Body of pancreas (tissue), 4 donors: ENCODE data around the gene PCGF2.

Experiments used
- CTCF ChIP-seq, 7 experiments: fragments of 450-650 bp in 4 of 7; fragments of 200-600 bp in 3 of 7; sonication (generic) in 3 of 7; IDR thresholded peaks; one replicate each; pipeline ENCODE4 v1.5.1; 2016 to 2019; ENCODE audit warnings: antibody characterized with exemption in 7 of 7
- POLR2A ChIP-seq, 3 donors: fragments of 450-650 bp; IDR thresholded peaks; one replicate each; pipeline ENCODE4 v1.6.1; 2016; ENCODE audit warnings: antibody characterized with exemption in 3 of 3, mild to moderate bottlenecking in 2 of 3

DNA sequence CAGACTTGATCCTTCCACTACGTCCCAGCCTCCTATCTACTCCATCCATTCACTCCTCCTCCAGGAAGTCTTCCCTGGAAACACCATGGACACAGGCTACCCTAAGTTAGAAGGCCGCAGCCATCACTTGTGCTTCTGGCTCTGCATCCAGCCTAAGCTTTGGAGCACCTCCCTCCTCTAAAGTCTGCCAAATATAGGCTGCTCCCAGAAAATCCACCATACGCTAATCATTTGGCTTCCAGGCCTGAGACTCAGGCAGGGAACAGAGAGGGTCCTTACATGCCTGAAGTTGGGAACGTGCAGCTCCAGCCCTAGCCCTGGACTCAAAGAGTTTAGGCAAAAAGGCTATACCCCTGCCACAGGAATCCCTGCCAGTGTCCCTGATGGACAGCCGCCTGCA, 6.7 kb downstream of the PCGF2 start:
- no peak for TF ChIP-seq CTCF (IDR thresholded peaks at IDR 0.05)
- TF ChIP-seq POLR2A (IDR thresholded peaks at IDR 0.05) = no peak
